Coronary artery (tissue), 2 donors: ENCODE data around the gene HOXD12.
A peak's percentile ranks its signal among the peaks of the same experiment; 100 is the strongest.

Experiments
- DNase-seq: peaks from one replicate; pipeline ENCODE4 v3.0.0-alpha.2; 2017; ENCODE audit warnings: low spot score
- H3K27ac ChIP-seq, 2 donors: fragments of 200-600 bp; sonication (generic); one replicate each; pipeline ENCODE4 v1.5.1; 2016 to 2019
- H3K4me3 ChIP-seq: fragments of 200-600 bp; sonication (generic); 2 replicates; pipeline ENCODE4 v1.5.1; 2016; ENCODE audit warnings: mild to moderate bottlenecking, moderate library complexity
- CTCF ChIP-seq: fragments of 200-600 bp; sonication (generic); IDR thresholded peaks from one replicate; pipeline ENCODE4 v1.5.1; 2019; ENCODE audit warnings: antibody characterized with exemption

Gene HOXD12

GRCh38 chr2:176090862-176091261, 8.7 kb upstream of the HOXD12 start:
- H3K27ac ChIP-seq: no peak overlapping the region
- DNase-seq: no peak
- no peak overlapping the region for H3K4me3 ChIP-seq
- no peak for TF ChIP-seq CTCF

DNA sequence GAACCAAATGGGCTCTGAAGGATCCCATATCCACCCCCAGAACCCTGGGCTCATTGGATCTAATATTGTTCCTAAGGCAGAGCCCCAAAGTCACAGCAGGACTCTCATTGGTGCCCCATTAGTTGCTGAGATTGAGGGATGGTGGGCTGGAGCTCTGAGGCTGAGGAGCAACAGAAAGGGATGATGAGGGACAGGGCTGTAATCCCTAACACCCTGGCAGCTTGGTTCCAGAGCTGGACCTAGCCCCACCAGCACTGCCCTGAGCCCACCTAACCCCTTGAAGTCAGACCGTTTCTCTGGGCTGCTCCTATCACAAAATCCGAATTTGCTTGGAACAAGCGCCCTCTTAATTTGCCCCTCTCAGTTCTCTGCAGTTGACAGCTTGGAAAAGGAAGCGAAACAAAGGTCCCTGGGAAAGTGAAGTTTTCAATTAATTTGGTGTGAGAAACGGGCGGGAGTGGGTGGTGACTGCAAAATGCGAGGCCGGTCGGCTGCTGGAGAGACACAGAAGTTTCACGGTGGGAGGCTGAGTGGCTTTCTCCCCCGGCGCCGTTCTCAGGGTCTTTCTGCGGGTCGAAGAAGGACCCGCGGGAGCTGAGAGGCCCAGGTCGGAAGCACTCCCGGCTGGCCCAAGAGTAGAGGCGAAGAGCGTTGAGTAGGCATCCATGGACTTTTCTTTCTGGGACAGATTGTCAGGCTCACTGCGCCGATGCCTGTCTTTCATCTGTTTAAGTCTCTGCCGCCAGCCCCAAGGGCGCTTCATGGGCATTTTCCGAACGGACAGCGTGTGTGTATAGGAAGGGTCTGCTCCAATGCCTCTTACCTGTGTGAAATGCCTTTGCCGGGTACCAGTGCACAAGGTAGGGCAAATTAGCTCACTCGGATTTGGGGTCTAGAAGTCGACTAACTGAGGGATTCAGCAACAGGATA, 8.0 kb upstream of the HOXD12 start:
- no peak overlapping the region for H3K27ac ChIP-seq
- DNase-seq: no peak
- TF ChIP-seq CTCF: no peak

DNA sequence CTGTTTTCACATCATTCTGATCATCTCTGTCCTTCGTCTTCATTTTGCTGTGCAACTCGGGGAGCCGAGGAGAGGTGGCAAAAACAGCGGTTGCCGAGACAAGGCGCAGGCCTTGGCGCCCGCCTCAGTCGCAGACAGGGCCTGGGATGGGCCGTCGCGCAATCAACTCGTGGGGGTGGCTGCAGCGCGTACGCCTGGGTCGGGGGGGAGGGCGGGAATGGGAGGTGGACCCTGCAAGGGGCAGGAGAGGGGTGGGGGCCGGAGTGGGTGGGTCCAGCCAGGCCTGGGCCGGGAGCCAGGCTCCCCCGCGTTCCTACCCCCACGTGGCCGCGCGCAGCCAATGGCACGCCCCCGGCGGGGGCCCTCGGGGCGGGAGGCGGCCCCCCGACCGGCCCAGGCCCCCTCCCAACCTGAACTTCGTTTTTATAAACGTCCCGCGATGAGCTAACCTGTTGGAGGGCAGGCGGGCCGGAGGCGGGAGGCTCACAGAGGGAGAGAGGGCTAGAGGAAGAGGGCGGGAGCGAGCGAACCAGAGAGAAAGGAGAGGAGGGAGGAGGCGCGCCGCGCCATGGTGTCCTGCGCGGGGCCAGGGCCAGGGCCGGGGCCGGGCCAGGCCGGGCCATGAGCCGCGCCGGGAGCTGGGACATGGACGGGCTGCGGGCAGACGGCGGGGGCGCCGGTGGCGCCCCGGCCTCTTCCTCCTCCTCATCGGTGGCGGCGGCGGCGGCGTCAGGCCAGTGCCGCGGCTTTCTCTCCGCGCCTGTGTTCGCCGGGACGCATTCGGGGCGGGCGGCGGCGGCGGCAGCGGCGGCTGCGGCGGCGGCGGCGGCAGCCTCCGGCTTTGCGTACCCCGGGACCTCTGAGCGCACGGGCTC, 7.1 kb upstream of the HOXD12 start, which contains the start of gene HOXD13:
Gene HOXD13 (plus strand): TSS at position 452 of the 875 bp plus-strand sequence. CDS start 170 bp downstream, at position 622.
- peak within 1 kb of the TSS; percentile 65 for H3K4me3 ChIP-seq
- DNase-seq: no peak
- no peak for TF ChIP-seq CTCF
- H3K27ac ChIP-seq: no peak within 1 kb of the TSS

More for the DNA sequence above, 8.0 kb upstream of the HOXD12 start:
- peak overlapping the region; percentile 65 for H3K4me3 ChIP-seq

GRCh38 chr2:176093145-176093897, 6.3 kb upstream of the HOXD12 start:
- DNase-seq: no peak

DNA sequence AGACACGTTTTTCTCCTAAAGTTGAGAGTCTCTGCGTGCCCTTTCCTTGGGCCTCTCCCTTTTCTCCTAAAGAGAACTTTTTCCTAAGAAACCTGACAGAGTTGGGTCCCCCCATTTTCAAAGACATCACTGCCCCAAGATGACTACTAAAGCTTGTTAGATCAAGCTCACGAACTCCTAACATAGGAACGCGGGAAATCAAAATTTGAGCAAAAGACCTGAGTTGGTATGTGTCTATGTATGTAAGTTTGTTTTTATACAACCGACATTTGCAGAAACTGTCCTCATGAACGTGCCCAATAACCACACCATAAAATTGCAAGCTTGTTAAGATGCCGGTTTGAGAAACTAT, 5.7 kb upstream of the HOXD12 start:
- H3K4me3 ChIP-seq: no peak overlapping the region
- no peak for TF ChIP-seq CTCF
- no peak for DNase-seq
- H3K27ac ChIP-seq: no peak overlapping the region

More at GRCh38 chr2:176093145-176093897, 6.3 kb upstream of the HOXD12 start:
- Histone ChIP-seq H3K27ac (no peak overlapping the region), H3K4me3 (peak overlapping the region; percentile 65)
- no peak for TF ChIP-seq CTCF

GRCh38 chr2:176094349-176094748, 5.2 kb upstream of the HOXD12 start:
- TF ChIP-seq CTCF: no peak
- H3K27ac ChIP-seq: no peak overlapping the region
- H3K4me3 ChIP-seq: no peak overlapping the region
- no peak for DNase-seq
